Skeletal muscle tissue (tissue), 4 donors: ENCODE results near the gene LIN52. TPM values are rescaled to one million over a fixed set of nuclear protein-coding genes. Genes with fewer than 3 reads are reported as not detected.
A peak's percentile ranks its signal among the peaks of the same experiment; 100 is the strongest.

Experiments used
- H3K27ac ChIP-seq: one replicate; pipeline ENCODE4 v1.7.0; 2013; ENCODE audit warnings: mild to moderate bottlenecking, low read depth, low read length, inconsistent platforms
- H3K27me3 ChIP-seq, 3 donors: one replicate each; pipeline ENCODE4 v1.7.0; 2013; ENCODE audit warnings: low read length in 3 of 3; ENCODE audit not compliant: control insufficient read depth in 3 of 3, insufficient read depth in 3 of 3
- H3K36me3 ChIP-seq, 3 donors: one replicate each; pipeline ENCODE4 v1.7.0; 2013; ENCODE audit warnings: low read length in 3 of 3; ENCODE audit not compliant: control insufficient read depth in 3 of 3, insufficient read depth in 3 of 3
- H3K4me1 ChIP-seq, 3 donors: one replicate each; pipeline ENCODE4 v1.7.0; 2013; ENCODE audit warnings: low read length in 3 of 3, mild to moderate bottlenecking in 3 of 3; ENCODE audit not compliant: control insufficient read depth in 3 of 3, insufficient read depth in 3 of 3
- H3K4me3 ChIP-seq, 3 donors: one replicate each; pipeline ENCODE4 v1.7.0; 2013; ENCODE audit warnings: low read length in 3 of 3
- H3K9ac ChIP-seq, 3 donors: one replicate each; pipeline ENCODE4 v1.7.0; 2013; ENCODE audit warnings: low read length in 3 of 3, mild to moderate bottlenecking in 3 of 3, moderate library complexity in 2 of 3, low read depth in 1 of 3
- H3K9me3 ChIP-seq, 3 donors: one replicate each; pipeline ENCODE4 v1.7.0; 2013; ENCODE audit warnings: low read length in 3 of 3; ENCODE audit not compliant: control insufficient read depth in 3 of 3
- total RNA-seq: library from RNA; depleted of rRNA; stranded (reverse); fragments of >200 nt; gene quantifications from one replicate; pipeline ENCODE4 v1.2.3, GENCODE V29; 2014
- donor health status: Osteomylitis.

The LIN52 gene
- total RNA-seq, 1 donor from 2014 or later: 11.5 TPM

- Histone ChIP-seq H3K4me1 (peaks cover 12 to 21% (median 17%) of the 10 kb centered on the region in 3 donors), H3K9ac (peak overlapping the region in 1 of 3 donors; percentile 45), H3K27me3 (peaks cover 78 to 89% (median 80%) of the 10 kb centered on the region in 3 donors), H3K36me3 (no peaks in the 10 kb centered on the region), H3K9me3 (no peaks in the 10 kb centered on the region), H3K27ac (no peak overlapping the region), H3K4me3 (peak overlapping the region; percentile 43 to 63 (median 50))
Observed at GRCh38 chr14:74239848-74240793, 155.4 kb downstream of the LIN52 start.

- Histone ChIP-seq H3K9me3 (no peaks in the 10 kb centered on the region), H3K27me3 (peaks cover 84 to 89% (median 85%) of the 10 kb centered on the region in 3 donors), H3K4me3 (peak overlapping the region; percentile 43 to 63 (median 50)), H3K9ac (peak overlapping the region in 1 of 3 donors; percentile 45), H3K4me1 (peaks cover 12 to 21% (median 17%) of the 10 kb centered on the region in 3 donors), H3K36me3 (no peaks in the 10 kb centered on the region), H3K27ac (no peak overlapping the region)
Observed at GRCh38 chr14:74240794-74241651, 156.3 kb downstream of the LIN52 start.

- no peak overlapping the region for H3K4me3 ChIP-seq
- peaks cover 84 to 93% (median 85%) of the 10 kb centered on the region in 3 donors for H3K27me3 ChIP-seq
- no peaks in the 10 kb centered on the region for H3K36me3 ChIP-seq
Observed at GRCh38 chr14:74241652-74242017, 156.9 kb downstream of the LIN52 start.

GRCh38 chr14:74242021-74242779 lies 157.4 kb downstream of the LIN52 start:
- Histone ChIP-seq H3K4me1 (peaks cover 12 to 21% (median 17%) of the 10 kb centered on the region in 3 donors), H3K4me3 (no peak overlapping the region), H3K36me3 (no peaks in the 10 kb centered on the region), H3K27ac (no peak overlapping the region), H3K9ac (no peak overlapping the region), H3K27me3 (peaks cover 83 to 95% (median 86%) of the 10 kb centered on the region in 3 donors), H3K9me3 (no peaks in the 10 kb centered on the region)

More at GRCh38 chr14:74241652-74242017, 156.9 kb downstream of the LIN52 start:
- no peaks in the 10 kb centered on the region for H3K9me3 ChIP-seq
- peak overlapping the region in 1 of 3 donors; percentile 11 for H3K9ac ChIP-seq
- peaks cover 12 to 21% (median 17%) of the 10 kb centered on the region in 3 donors for H3K4me1 ChIP-seq
- H3K27ac ChIP-seq: no peak overlapping the region

GRCh38 chr14:74242780-74243042 lies 158.0 kb downstream of the LIN52 start:
- H3K27me3 ChIP-seq: peaks cover 80 to 94% (median 83%) of the 10 kb centered on the region in 3 donors
- peaks cover 12 to 21% (median 17%) of the 10 kb centered on the region in 3 donors for H3K4me1 ChIP-seq
- H3K27ac ChIP-seq: no peak overlapping the region
- no peaks in the 10 kb centered on the region for H3K9me3 ChIP-seq
- no peak overlapping the region for H3K9ac ChIP-seq
- H3K36me3 ChIP-seq: no peaks in the 10 kb centered on the region
- H3K4me3 ChIP-seq: no peak overlapping the region

GRCh38 chr14:74243051-74243450 lies 158.3 kb downstream of the LIN52 start:
- Histone ChIP-seq H3K4me1 (peaks cover 12 to 21% (median 17%) of the 10 kb centered on the region in 3 donors), H3K9me3 (no peaks in the 10 kb centered on the region), H3K4me3 (no peak overlapping the region), H3K27me3 (peaks cover 78 to 91% (median 80%) of the 10 kb centered on the region in 3 donors), H3K27ac (no peak overlapping the region), H3K9ac (no peak overlapping the region), H3K36me3 (no peaks in the 10 kb centered on the region)

GRCh38 chr14:74244115-74244514 lies 159.4 kb downstream of the LIN52 start:
- H3K36me3 ChIP-seq: no peaks in the 10 kb centered on the region
- no peak overlapping the region for H3K27ac ChIP-seq
- H3K9ac ChIP-seq: no peak overlapping the region
- peaks cover 69 to 80% (median 76%) of the 10 kb centered on the region in 3 donors for H3K27me3 ChIP-seq
- no peak overlapping the region for H3K4me3 ChIP-seq
- no peaks in the 10 kb centered on the region for H3K9me3 ChIP-seq
- H3K4me1 ChIP-seq: peaks cover 12 to 21% (median 17%) of the 10 kb centered on the region in 3 donors

GRCh38 chr14:74245292-74245691 lies 160.5 kb downstream of the LIN52 start:
- H3K27ac ChIP-seq: no peak overlapping the region
- H3K27me3 ChIP-seq: peaks cover 57 to 69% (median 65%) of the 10 kb centered on the region in 3 donors
- no peaks in the 10 kb centered on the region for H3K9me3 ChIP-seq
- peaks cover 11 to 14% (median 13%) of the 10 kb centered on the region in 3 donors for H3K4me1 ChIP-seq
- H3K4me3 ChIP-seq: no peak overlapping the region
- no peak overlapping the region for H3K9ac ChIP-seq
- H3K36me3 ChIP-seq: no peaks in the 10 kb centered on the region

- Histone ChIP-seq H3K4me1 (peaks cover under 1 to 6% (median under 1%) of the 10 kb centered on the region in 3 donors), H3K4me3 (no peak overlapping the region), H3K36me3 (no peaks in the 10 kb centered on the region), H3K27me3 (peaks cover 45 to 57% (median 52%) of the 10 kb centered on the region in 3 donors), H3K9me3 (no peaks in the 10 kb centered on the region), H3K27ac (no peak overlapping the region), H3K9ac (no peak overlapping the region)
Observed at GRCh38 chr14:74246542-74246941, 161.8 kb downstream of the LIN52 start.
